GM18873 (cell line): ENCODE results near the gene APOL3.
"Not testable (repeated sequence)": the region's sequence is repeated elsewhere in the genome, so short reads cannot be mapped to it uniquely, and the experiment has no call there.

Experiments used
- ATAC-seq: cut with Tn5 transposase; IDR thresholded peaks from one replicate; pipeline ENCODE4 v1.9.1; 2021; ENCODE audit warnings: mild to moderate bottlenecking, moderate library complexity, moderate number of reproducible peaks; ENCODE audit not compliant: unreplicated experiment, low FRiP score

The APOL3 gene

GRCh38 chr22:36138709-36139108, 21.8 kb downstream of the APOL3 start:
- ATAC-seq: not testable (repeated sequence)

GRCh38 chr22:36136988-36137387, 23.6 kb downstream of the APOL3 start:
- no peak for ATAC-seq

- ATAC-seq: no peak
These were observed 24.1 kb downstream of the APOL3 start for GRCh38 chr22:36136475-36136874.

DNA sequence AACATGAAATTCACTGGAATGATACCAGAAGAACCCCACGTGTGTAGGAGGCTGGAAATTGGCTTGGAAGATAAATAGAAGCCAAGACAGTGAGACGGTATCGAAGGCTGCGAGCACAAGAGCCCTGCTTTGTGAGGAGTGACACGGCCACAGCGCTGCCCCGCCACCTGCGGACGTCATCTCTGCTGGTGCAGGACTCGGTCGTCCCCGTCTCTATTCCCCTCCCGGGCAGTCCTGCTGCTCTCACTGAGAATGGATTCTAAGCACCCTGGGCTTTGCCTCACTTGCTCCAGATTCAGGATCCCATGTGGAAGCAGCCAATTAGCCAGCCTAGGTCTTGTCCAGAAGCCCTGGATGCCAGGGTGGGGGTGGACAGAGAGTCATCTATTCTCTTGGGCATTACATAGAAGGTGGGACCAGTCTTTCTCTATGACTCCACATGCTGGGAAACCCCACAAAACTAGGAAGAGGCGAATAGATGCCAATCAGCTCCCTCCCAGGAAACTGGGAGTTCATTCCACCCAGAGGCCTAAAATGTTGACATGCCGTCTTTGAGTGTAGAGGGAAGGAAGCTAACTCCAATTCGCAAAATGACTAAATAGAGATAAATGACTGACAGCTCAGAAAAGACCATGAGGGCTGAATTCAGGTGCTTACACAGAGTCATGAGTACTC, 25.1 kb downstream of the APOL3 start:
- no peak for ATAC-seq

DNA sequence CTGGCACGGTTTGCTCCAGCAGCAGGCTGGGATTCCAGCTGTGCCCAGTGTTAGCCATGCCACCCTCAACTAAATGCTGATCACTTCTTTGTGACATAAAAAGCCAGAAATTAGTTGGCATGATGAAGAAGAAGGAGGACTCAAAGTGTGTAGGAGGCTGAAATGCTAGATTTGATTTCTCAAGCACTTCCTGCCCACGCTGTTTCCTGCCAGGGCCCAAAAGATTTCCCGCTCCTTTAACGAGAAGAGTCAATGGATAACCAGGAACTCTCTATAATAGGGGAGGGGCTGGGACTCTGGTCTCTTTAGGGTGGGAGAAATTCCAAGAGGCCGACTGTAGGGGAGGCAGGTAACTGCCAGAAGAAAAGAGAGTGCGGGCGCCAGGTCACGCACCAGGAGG, 26.4 kb downstream of the APOL3 start:
- ATAC-seq: no peak

DNA sequence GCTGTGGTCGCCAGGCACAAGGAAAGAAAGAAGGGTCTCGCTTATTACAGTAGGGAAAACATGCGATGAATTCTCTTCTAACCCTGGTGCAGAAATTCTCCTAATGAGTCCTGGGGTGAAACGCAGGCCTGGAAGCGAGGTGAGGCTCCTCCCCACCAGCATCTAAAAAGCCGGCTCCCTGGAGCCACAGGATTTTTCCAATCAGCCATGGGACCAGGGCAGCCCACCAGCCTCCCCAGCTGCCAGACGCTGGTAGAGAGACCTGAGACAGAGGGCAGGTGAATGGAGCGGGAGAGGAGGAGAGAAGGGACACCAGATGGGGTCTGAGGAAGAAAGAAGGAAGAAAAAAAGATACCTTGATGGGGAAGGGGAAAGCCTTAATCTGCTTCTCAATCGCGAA, 28.6 kb downstream of the APOL3 start:
- no peak for ATAC-seq

- ATAC-seq: no peak
These were observed 30.8 kb downstream of the APOL3 start for GRCh38 chr22:36129486-36130388.

- no peak for ATAC-seq
These were observed 31.5 kb downstream of the APOL3 start for GRCh38 chr22:36129071-36129470.

DNA sequence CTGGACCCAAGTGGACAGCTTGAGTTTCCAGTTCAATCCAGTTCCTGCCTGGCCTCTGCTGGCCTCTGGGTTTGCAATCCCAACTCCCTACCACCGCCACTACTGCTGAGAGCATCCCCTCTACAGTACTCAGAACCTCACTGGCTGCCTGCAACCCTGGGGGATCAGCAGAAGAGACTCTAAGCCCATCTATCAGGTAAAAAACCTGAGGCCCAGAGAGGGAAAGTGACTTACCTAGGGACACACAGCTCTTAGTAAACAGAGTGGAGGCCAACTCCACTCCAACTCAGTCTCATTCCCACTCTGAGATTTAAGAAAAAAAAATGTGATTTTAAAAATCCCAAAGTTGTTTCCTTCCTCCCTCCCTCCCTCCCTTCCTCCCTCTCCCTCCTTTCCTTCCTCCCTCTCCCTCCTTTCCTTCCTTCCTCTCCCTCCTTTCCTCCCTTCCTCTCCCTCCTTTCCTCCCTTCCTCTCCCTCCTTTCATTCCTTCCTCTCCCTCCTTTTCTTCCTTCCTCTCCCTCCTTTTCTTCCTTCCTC, 34.5 kb downstream of the APOL3 start:
- no peak for ATAC-seq

- no peak for ATAC-seq
These were observed 35.1 kb downstream of the APOL3 start for GRCh38 chr22:36125434-36125833.

GRCh38 chr22:36124666-36125065, 35.9 kb downstream of the APOL3 start:
- ATAC-seq: no peak

DNA sequence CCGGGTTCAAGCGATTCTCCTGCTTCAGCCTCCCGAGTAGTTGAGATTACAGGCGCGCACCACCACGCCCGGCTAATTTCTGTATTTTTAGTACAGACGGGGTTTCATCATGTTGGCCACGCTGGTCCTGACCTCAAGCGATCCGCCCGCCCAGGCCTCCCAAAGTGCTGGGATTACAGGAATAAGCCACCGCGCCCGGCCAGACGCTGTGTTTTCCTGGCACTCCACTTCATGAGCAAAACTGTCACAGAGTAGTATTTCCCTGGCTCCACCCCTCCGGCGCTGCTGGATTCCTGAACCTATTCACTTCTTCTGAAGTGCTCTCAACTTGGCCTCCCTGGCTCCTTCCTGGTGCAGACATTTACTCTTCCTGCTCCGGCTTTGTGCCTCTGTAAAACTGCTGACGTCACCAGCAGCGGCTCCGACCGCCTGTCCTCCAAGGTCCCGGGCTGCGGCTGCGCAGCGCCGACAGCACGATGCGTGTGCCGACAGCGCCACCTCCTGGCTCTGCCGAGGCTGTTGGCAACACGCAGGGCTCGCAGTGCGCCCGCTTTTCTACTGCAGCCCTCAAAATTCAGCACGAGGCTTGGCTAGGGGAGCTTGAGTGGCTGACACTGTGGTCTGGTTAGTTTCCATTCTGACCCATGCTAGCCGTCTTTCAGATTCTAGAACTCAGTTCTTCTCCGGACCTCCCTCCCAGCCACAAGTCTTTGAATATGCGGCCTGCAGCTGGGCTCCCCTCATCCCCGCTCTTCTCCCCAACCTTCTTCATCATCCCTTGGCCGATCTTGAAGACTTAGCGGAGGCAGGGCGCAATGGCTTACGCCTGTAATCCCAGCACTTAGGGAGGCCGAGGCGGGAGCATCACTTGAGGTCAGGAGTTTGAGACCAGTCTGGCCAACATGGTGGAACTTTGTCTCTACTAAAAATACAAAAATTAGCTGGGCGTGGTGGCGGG, 36.6 kb downstream of the APOL3 start:
- no peak for ATAC-seq

GRCh38 chr22:36120621-36121351, 39.8 kb downstream of the APOL3 start:
- ATAC-seq: not testable (repeated sequence)

DNA sequence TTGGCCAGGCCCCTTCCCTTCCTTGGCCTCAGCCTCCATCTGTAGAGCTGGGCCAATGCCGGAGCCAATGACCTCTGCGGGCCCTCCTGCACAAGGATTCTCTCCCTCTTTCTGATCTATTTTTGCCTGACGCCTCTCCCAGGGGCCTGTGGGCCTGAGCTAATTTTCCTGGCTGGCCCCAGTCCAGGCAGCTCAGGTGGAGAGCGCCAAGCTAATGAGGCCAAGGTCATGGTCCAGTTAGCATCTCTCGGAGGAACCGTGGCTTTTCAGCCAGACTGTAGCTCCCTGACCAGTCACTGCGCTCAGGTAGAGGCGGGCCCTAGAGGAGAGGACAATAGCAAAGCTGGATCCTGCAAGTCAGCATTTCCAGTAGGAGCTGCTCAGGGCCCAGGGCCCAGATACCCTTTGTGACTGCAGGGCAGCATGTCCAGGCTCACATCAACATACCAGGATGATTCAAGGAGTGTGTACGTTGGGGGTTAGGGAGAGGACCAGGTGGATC, 43.5 kb downstream of the APOL3 start:
- ATAC-seq: no peak

DNA sequence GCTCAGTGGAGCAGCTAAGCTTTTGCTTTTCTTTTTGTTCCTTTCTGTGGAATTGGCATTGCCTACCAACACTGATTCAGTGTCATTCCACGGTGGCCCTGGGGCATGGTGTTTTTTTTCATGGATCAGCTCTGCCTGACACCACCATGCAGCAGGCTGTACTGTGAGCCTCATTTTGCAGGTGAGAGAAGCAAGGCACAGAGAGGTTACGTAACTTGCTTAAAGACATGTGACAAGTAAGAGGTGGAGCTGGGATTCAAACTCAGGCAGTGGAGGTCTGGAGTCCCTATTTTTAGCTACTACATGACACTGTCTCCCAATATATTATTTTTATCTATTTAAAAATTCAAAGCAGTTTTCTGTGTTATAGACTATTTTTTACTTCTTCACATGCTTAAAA, 44.4 kb downstream of the APOL3 start:
- ATAC-seq: no peak

- no peak for ATAC-seq
These were observed 47.4 kb downstream of the APOL3 start for GRCh38 chr22:36113121-36113520.

- no peak for ATAC-seq
These were observed 49.2 kb downstream of the APOL3 start for GRCh38 chr22:36111316-36111715.

GRCh38 chr22:36110306-36110881, 50.2 kb downstream of the APOL3 start:
- ATAC-seq: no peak

DNA sequence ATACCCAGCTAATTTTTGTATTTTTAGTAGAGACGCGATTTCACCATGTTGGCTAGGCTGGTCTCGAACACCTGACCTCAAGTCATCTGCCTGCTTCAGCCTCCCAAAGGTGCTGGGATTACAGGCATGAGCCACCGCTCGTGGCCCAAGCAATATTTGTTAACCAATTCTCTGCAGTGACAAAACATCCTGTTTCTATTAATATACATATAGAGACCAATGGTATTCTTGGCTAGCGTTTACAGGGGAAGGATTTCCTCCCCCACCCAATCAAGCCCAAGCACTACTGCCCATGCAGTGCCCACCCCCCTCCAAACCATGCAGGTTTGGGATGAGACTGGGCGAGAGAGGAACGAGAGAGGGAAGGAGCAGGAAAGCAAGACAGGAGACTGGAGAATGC, 53.1 kb downstream of the APOL3 start:
- no peak for ATAC-seq
